ENCODE data around the gene GALNT16. TPM values are rescaled to one million over a fixed set of nuclear protein-coding genes. Genes with fewer than 3 reads are reported as not detected.

The GALNT16 gene
- polyA plus RNA-seq, 1 donor (not counting 4 experiments of a cell fraction or from before 2014, with no cell fraction given): not detected

DNA sequence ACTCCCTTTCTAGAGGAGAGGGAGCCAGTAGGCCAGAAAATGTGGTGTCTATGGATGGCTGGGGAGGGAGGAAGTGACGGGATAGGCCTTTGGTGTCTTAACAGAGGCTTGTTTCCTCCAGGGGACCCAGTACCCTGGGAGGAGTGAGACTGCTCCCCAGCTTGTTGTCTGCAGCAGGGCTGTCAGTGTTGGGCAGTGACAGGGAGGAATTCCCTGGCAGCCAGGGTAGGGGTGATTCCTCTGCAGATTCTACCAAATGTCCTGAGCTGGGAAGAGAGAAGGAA, 64.0 kb downstream of the GALNT16 start:
- FAIRE-seq: no peak
- Histone ChIP-seq H3K79me2 (ENCODE audit: control insufficient read depth, insufficient read depth, low read length) (no peaks in the 10 kb centered on the region), H3K9me3 (ENCODE audit: control insufficient read depth, low read depth, low read length) (no peaks in the 10 kb centered on the region), H3K9ac (ENCODE audit: control insufficient read depth, extremely low read depth, insufficient read depth, low read length) (no peak overlapping the region), H3K36me3 (ENCODE audit: control insufficient read depth in 2 of 2, extremely low read depth in 1 of 2, insufficient read depth in 2 of 2, low read length in 2 of 2) (no peaks in the 10 kb centered on the region), H3K4me2 (ENCODE audit: control insufficient read depth, extremely low read depth, insufficient read depth, low read depth, low read length) (no peak overlapping the region), H4K20me1 (ENCODE audit: control insufficient read depth, extremely low read depth, insufficient read depth, low read length) (no peaks in the 10 kb centered on the region), H3K4me1 (ENCODE audit: control insufficient read depth, extremely low read depth, insufficient read depth, low read length) (no peaks in the 10 kb centered on the region), H2AFZ (ENCODE audit: control insufficient read depth, low read length) (no peak overlapping the region), H3K4me3 (ENCODE audit: control insufficient read depth in 2 of 3, extremely low read depth in 1 of 3, insufficient read depth in 2 of 3, low read depth in 1 of 3, low read length in 3 of 3) (no peak overlapping the region), H3K27ac (ENCODE audit: control insufficient read depth, insufficient read depth, low read length) (no peak overlapping the region), H3K27me3 (ENCODE audit: control insufficient read depth, extremely low read depth, insufficient read depth, low read length) (peaks cover 18% of the 10 kb centered on the region), H3K9me1 (ENCODE audit: control insufficient read depth, extremely low read depth, insufficient read depth, low read length) (no peaks in the 10 kb centered on the region)
- no peak for DNase-seq (ENCODE audit: low read depth, low spot score)
- TF ChIP-seq CTCF (optimal IDR thresholded peaks at IDR 0.05 in 1 of 3, IDR thresholded peaks at IDR 0.05 in 1 of 3, conservative IDR thresholded peaks at IDR 0.05 in 1 of 3; ENCODE audit: extremely low read depth in 1 of 3, insufficient read depth in 2 of 3, low read length in 3 of 3): no peak
- no peak for TF ChIP-seq EZH2 (IDR thresholded peaks at IDR 0.05; ENCODE audit: low read length)
- dilution Hi-C loops (cut with MboI; ENCODE audit: extremely low pct_ligation_motif_present, low sequenced_read_pairs): no loop called here

DNA sequence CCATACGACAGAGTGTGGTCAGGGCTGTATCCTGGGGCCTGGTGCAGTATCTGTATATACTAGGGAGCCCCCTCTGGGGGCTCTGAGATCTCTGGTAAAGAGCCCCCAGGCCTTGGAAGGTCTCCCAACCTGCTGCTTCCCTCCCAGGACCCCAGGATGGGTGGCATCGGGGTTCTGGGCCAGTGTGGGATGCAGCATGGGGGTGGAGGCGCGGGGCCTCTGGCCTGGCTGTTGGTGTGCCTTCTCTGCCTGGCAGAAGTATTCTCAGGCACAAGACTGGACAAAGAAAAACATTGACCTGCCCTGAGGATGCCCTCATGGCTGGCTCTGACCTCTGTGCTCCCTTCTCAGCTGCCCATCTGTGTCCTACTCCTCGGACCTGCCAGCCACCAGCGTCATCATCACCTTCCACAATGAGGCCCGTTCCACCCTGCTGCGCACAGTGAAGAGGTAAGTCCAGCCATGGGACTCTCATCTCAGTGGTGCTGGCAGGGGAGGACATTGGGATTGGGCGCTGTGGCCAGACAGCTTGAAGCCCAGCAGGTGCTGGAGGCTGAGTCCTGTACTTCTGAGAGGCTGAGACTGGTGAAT, 64.5 kb downstream of the GALNT16 start:
- dilution Hi-C loops (cut with MboI; ENCODE audit: extremely low pct_ligation_motif_present, low sequenced_read_pairs): no loop called here
- Histone ChIP-seq H3K9ac (ENCODE audit: control insufficient read depth, extremely low read depth, insufficient read depth, low read length) (no peak overlapping the region), H3K4me3 (ENCODE audit: control insufficient read depth in 2 of 3, extremely low read depth in 1 of 3, insufficient read depth in 2 of 3, low read depth in 1 of 3, low read length in 3 of 3) (no peak overlapping the region), H3K79me2 (ENCODE audit: control insufficient read depth, insufficient read depth, low read length) (no peaks in the 10 kb centered on the region), H4K20me1 (ENCODE audit: control insufficient read depth, extremely low read depth, insufficient read depth, low read length) (no peaks in the 10 kb centered on the region), H3K27ac (ENCODE audit: control insufficient read depth, insufficient read depth, low read length) (no peak overlapping the region), H3K4me1 (ENCODE audit: control insufficient read depth, extremely low read depth, insufficient read depth, low read length) (no peaks in the 10 kb centered on the region), H3K36me3 (ENCODE audit: control insufficient read depth in 2 of 2, extremely low read depth in 1 of 2, insufficient read depth in 2 of 2, low read length in 2 of 2) (no peaks in the 10 kb centered on the region), H3K9me1 (ENCODE audit: control insufficient read depth, extremely low read depth, insufficient read depth, low read length) (no peaks in the 10 kb centered on the region), H2AFZ (ENCODE audit: control insufficient read depth, low read length) (no peak overlapping the region), H3K4me2 (ENCODE audit: control insufficient read depth, extremely low read depth, insufficient read depth, low read depth, low read length) (no peak overlapping the region), H3K9me3 (ENCODE audit: control insufficient read depth, low read depth, low read length) (no peaks in the 10 kb centered on the region), H3K27me3 (ENCODE audit: control insufficient read depth, extremely low read depth, insufficient read depth, low read length) (peaks cover 19% of the 10 kb centered on the region)
- DNase-seq (ENCODE audit: low read depth, low spot score) (no peak), FAIRE-seq (no peak)
- no peak for TF ChIP-seq EZH2 (IDR thresholded peaks at IDR 0.05; ENCODE audit: low read length)
- no peak for TF ChIP-seq CTCF (optimal IDR thresholded peaks at IDR 0.05 in 1 of 3, IDR thresholded peaks at IDR 0.05 in 1 of 3, conservative IDR thresholded peaks at IDR 0.05 in 1 of 3; ENCODE audit: extremely low read depth in 1 of 3, insufficient read depth in 2 of 3, low read length in 3 of 3)
